ENCODE results near the gene CD2AP. TPM values are rescaled to one million over a fixed set of nuclear protein-coding genes. Genes with fewer than 3 reads are reported as not detected.

Gene CD2AP
- total and polyA plus RNA-seq, 9 of the 15 experiments (the other 6 are each of a cell fraction or from before 2014, with no cell fraction given), result 9.4 to 69.7 (median 38.7) TPM

DNA sequence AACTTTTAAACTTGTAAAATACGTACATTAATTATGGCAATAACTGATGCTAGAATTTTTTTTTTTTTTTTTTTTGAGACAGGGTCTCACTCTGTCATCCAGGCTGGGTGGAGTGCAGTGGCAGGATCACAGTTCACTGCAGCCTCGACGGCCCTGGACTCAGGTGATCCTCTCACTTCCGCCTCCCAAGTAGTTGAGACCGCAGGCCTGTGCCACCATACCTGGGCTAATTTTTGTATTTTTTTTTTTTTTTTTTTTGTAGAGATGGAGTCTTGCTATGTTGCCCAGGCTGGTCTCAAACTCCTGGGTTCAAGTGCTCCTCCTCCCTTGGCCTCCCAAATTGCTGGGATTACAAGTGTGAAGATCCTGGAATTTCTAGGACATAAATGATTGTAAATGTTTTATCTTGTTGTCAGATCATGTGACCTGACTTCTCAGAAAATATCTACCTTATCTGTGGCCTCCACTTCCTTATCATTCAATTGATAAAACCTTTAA lies 2.2 kb upstream of the CD2AP start (continued):
- TF ChIP-seq ASH1L (IDR thresholded peaks at IDR 0.05; ENCODE audit: borderline replicate concordance, low read depth, partially characterized antibody) (no peak), ARID2 (IDR thresholded peaks at IDR 0.05) (0 out of 2 replicates have a peak, but pooled peaks have one; percentile 21), RBM39 (optimal IDR thresholded peaks at IDR 0.05; ENCODE audit: low read depth, low read length) (no peak), ATF2 (CRISPR knock-in tag; IDR thresholded peaks at IDR 0.05) (no peak), PHTF2 (CRISPR knock-in tag; IDR thresholded peaks at IDR 0.05) (no peak), SP2 (IDR thresholded peaks at IDR 0.05; ENCODE audit: extremely low read depth, low read depth, low read length, poor library complexity, severe bottlenecking) (no peak), ZNF280B (CRISPR knock-in tag; IDR thresholded peaks at IDR 0.05) (no peak), KAT8 (IDR thresholded peaks at IDR 0.05; ENCODE audit: low read depth) (no peak), TEAD4 (IDR thresholded peaks at IDR 0.05; ENCODE audit: low read length) (no peak), TEAD4 (CRISPR knock-in tag; IDR thresholded peaks at IDR 0.05; ENCODE audit: borderline replicate concordance) (no peak), ETV5 (CRISPR knock-in tag; IDR thresholded peaks at IDR 0.05; ENCODE audit: low read depth) (no peak), ZNF121 (CRISPR knock-in tag; conservative IDR thresholded peaks at IDR 0.05) (peak; percentile 95), ADNP (tag; IDR thresholded peaks at IDR 0.05) (peak; percentile 28; the same call in 1 of the 2 replicates), ZNF384 (IDR thresholded peaks at IDR 0.05; ENCODE audit: low read depth, low read length) (peak; percentile 52; the same call in 1 of the 2 replicates)
- TF ChIP-seq, protein P1, sequence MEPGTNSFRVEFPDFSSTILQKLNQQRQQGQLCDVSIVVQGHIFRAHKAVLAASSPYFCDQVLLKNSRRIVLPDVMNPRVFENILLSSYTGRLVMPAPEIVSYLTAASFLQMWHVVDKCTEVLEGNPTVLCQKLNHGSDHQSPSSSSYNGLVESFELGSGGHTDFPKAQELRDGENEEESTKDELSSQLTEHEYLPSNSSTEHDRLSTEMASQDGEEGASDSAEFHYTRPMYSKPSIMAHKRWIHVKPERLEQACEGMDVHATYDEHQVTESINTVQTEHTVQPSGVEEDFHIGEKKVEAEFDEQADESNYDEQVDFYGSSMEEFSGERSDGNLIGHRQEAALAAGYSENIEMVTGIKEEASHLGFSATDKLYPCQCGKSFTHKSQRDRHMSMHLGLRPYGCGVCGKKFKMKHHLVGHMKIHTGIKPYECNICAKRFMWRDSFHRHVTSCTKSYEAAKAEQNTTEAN (CRISPR knock-in tag; IDR thresholded peaks at IDR 0.05), result no peak
- TF ChIP-seq, protein P2, sequence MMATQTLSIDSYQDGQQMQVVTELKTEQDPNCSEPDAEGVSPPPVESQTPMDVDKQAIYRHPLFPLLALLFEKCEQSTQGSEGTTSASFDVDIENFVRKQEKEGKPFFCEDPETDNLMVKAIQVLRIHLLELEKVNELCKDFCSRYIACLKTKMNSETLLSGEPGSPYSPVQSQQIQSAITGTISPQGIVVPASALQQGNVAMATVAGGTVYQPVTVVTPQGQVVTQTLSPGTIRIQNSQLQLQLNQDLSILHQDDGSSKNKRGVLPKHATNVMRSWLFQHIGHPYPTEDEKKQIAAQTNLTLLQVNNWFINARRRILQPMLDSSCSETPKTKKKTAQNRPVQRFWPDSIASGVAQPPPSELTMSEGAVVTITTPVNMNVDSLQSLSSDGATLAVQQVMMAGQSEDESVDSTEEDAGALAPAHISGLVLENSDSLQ (IDR thresholded peaks at IDR 0.05), result no peak
- TF ChIP-seq, protein P3, sequence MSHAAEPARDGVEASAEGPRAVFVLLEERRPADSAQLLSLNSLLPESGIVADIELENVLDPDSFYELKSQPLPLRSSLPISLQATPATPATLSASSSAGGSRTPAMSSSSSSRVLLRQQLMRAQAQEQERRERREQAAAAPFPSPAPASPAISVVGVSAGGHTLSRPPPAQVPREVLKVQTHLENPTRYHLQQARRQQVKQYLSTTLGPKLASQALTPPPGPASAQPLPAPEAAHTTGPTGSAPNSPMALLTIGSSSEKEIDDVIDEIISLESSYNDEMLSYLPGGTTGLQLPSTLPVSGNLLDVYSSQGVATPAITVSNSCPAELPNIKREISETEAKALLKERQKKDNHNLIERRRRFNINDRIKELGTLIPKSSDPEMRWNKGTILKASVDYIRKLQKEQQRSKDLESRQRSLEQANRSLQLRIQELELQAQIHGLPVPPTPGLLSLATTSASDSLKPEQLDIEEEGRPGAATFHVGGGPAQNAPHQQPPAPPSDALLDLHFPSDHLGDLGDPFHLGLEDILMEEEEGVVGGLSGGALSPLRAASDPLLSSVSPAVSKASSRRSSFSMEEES (CRISPR knock-in tag; IDR thresholded peaks at IDR 0.05), result peak; percentile 88
- TF ChIP-seq, protein P4, sequence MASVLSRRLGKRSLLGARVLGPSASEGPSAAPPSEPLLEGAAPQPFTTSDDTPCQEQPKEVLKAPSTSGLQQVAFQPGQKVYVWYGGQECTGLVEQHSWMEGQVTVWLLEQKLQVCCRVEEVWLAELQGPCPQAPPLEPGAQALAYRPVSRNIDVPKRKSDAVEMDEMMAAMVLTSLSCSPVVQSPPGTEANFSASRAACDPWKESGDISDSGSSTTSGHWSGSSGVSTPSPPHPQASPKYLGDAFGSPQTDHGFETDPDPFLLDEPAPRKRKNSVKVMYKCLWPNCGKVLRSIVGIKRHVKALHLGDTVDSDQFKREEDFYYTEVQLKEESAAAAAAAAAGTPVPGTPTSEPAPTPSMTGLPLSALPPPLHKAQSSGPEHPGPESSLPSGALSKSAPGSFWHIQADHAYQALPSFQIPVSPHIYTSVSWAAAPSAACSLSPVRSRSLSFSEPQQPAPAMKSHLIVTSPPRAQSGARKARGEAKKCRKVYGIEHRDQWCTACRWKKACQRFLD (CRISPR knock-in tag; IDR thresholded peaks at IDR 0.05), result no peak
